Esophagus mucosa (tissue), 1 donor: ENCODE data around the gene CCDC134. TPM values are rescaled to one million over a fixed set of nuclear protein-coding genes. Genes with fewer than 3 reads are reported as not detected.

Source experiments
- ATAC-seq: fragments of 200-7000 bp; cut with Tn5 transposase; one replicate; pipeline ENCODE4 v1.9.1; 2020
- total RNA-seq: library from RNA; stranded (reverse); gene quantifications from one replicate; pipeline ENCODE4 v1.2.4, GENCODE V29; 2023
- donor health status: DM: yes; HTN: yes; CAD: no.

CCDC134 gene
- total RNA-seq, 1 donor from 2014 or later, result 6.9 TPM

DNA sequence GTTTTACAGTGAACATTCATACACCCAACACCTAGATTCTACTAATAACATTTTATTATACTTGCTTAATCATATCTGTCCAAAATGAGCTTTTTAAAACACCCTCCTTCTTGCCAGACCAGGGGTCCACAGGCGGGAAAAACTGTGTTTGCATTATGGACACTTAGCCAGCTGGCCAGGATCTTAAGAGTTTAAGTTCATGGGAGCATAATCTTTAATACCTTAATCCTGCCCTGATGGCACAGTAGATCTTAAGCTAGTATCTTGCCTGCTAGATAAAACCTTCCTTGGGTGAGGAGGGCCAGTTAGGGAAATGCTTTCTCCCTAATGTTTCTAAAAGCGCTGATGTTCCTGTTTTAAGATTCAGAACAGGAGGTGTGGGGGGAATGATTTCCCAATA lies 13.1 kb upstream of the CCDC134 start:
- no peak for ATAC-seq

DNA sequence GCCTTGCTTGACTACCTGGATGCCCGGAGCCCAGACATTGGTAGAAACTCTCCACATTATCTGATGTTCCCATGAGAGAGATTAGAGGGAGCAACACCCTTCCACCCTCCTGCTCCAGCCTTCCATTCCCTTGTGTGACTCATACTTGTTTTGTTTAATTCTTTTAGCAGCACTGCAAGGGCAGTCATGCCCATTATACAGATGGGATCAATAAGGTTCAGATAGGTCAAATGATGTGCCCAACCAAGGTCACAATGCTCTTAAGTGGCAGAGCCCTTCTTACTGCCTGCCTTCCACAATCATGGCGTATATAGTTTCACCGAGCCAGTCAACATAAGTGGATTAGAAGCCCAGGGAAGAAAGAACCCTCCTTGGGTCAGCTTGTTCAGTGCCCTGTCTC lies 6.6 kb upstream of the CCDC134 start:
- ATAC-seq, result no peak

DNA sequence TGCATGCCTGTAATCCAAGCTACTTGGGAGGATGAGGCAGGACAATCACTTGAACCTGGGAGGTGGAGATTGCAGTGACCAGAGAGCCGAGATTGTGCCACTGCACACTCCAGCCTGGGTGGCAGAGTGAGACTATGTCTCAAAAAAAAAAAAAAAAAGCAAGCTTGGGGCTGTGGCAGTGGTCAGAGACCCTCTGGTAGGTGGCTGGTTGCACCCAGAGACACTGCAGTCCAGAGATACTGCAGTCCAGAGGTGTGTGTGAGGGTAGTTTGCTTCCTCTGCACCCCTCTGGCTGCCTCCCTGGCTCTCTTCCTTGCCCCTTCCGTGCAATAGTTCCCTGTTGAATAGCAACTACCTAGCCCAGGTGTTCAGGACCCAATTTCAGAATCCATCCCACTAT lies 1.7 kb upstream of the CCDC134 start:
- ATAC-seq, result no peak

DNA sequence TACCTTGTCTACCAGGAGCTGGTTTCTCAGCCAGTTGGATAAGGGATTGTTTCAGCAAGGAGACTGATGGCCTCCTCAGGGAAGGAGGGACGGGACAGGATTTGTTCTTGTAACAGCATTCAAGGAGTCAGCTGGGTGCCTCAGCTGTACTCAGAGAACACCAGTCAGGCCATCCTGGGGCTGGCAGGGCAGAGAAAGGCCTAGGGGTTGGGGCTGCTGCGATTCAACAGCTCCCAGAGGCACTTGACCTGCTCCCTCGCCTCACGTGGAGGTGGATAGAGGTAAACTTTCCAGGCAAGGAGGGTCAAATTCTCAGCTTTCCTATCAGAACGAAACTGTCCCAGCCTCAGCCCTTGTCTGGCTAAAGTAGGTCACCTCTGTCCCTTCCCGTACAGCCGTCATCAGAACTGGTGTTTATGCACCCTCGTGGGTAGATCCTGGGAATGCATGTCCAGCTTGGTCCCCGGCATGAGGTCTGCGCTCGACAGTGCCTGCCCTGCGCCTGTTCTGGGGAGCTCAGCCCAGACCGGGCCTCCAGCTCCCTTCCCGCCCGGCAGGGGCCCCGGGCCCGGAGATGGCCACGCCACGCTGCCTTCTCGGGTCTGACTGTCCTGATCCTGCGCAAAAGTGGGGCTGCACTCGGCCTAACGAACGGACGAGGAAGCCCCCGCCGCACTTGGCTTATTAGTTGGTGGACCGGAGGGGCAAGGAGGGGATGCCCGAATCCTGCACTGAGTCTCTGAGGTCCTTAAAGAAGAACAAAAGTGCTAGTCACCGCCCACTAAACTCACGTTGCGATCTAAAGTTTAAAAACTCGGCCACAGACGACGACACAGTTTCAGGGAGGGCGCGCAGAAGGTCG lies 762 bp upstream of the CCDC134 start:
- ATAC-seq, result peak; percentile 44

DNA sequence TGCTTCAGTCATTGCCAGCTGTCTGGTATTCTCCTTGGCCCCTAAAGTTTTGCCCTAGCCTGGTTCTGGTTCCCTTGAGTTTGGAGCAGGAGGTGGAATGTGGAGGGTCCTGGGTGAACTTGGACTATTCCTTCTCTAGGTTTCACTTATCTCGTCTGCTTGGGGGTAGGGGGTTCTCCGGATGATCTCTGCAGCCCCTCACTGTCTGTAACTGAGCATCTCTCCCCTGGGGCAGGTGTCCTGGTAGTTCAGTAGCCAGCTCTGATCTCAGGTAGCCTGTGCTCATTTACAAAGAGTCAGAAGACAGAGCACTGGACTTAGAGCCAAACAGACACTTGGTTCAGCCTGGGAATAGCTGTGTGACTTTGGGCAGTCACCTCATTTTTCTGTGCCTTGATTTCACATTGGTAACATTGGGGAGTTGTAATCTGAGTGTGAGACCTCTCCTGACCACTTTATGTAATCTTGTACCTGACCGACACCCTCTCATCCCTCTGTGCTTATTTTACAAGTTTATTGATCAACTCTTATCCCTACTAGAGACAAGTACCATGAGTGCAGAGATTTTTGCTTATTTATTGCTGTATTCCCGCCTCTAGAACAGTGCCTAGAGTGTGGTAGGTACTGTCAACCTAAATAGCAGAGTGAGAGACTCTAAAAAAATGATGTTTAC lies 804 bp downstream of the CCDC134 start:
- ATAC-seq, result peak; percentile 4

DNA sequence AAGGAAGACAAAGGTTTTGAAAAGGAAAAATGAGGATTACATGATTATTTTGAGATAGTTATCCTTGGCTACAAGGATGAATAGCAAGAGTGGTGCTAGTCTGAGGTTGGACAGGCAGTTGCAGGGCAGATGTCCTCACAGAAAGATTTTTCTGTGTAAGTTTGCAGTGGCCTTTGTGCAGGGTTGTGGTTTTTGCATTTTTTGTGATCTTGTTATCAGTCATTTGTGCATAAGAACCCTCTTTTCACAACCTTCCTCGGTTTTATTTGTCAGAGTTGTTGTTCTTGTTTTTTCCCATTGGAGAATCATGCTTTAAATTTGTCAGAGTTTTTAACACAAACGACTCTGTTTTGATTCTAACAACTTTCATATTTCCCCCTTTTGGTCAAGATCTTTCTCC lies 1.4 kb downstream of the CCDC134 start:
- no peak for ATAC-seq

DNA sequence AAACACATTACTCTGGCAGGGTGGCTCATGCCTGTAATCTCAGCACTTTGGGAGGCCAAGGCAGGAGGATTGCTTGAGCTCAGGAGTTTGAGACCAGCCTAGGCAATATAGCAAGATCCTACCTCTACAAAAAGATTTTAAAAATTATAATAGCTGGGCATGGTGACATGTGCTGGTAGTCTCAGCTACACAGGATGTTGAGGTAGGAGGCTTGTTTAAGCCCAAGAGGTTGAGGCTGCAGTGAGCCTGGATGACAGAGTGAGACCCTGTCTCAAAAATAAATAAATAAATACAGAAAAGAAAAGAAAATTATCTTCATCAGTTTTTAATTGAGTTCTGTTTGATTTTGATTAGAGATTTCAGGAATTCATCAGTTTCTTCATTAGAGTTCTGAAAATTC lies 5.2 kb downstream of the CCDC134 start:
- no peak for ATAC-seq

DNA sequence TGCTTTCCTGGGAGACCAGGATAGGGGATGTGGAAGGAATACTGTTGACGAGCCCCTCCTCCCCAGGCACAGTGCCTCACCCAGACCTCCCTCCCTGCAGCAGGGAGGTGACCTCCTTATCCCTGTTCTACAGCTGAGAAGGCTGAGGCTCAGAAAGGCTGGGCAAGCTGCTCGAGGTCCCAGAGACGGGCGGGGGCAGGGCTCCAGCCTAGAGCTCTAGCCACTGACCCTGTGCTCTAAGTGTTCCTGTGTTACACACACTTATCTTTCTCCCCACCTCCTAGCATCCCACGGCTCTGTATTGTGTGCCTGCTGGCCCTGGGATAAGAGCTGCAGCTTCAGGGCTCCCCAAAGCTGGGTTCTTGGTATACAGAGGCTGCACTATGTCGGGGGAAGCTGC lies 7.9 kb downstream of the CCDC134 start:
- ATAC-seq, result no peak

DNA sequence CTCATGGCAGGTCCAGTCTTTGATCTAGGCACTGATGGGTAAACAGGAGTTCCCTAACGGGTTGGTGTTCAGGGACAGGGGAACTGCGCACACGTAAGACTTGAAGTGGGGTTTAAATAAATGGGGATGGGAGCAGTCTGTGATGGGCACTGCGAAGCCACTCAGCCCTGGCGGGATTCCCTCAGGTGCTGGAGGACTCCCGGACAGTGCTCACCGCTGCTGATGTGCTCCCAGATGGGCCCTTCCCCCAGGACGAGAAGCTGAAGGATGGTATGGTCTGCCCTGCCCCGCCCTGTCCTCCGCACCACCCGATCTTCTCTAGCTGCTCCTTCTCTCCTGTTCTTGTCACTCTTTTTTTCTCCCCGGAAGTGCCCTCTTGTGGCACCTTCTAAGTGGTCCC lies 9.5 kb downstream of the CCDC134 start:
- ATAC-seq, result no peak

DNA sequence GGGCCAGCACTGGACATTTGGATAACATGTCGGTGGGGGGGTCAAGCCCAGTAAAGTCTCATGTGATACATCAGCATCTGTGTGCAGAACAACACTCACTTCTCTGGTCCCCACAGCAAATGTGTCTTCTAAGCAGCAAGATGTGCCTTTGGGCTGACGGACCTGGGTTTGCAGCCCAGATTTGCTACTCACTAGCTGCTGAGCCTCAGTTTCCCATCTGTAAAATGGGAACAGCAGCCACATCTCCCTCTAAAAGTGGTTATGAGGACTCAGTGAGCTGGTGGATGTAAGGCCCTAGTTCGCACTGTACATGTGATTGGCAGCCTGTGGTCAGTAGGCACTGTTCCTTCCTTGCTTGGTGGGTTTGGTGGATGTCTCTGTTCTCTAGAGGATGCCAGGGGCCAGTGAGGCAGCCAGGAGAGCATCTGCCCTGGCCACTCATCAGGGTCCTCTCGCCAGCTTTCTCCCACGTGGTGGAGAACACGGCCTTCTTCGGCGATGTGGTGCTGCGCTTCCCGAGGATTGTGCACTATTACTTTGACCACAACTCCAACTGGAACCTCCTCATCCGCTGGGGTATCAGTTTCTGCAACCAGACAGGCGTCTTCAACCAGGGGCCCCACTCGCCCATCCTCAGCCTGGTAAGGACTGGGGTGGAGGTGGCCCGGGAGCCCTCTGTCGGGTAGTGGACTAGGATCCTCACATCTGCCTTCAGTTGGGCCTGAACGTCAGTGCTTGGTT lies 12.5 kb downstream of the CCDC134 start:
- ATAC-seq, result no peak

DNA sequence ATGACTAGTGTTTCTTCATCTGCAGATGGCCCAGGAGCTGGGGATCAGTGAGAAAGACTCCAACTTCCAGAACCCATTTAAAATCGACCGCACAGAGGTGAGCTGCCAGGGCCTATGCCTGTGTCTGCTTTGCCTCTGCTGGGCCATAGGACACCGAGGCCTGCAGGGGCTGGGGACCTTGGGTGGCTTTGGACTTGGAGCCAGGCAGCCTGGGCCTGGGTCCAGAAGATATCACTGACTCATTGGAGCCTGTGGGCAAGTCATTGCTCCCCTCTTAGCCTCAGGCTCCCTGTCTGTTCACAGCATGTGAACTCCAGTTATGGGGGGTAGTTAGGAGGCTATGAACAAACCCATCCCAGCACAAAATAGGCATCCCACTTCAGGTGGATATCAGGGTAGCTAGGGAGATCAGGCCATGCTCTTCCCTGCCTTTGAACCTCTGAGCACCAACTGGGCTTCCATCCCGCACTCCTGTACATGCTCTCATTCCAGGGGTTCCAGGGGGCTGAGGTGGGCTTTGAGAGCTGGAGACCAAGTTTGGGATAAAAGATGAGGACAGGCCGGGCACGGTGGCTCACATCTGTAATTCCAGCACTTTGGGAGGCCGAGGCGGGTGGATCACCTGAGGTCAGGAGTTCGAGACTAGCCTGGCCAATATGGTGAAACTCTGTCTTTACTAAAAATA lies 13.4 kb downstream of the CCDC134 start:
- ATAC-seq, result no peak

DNA sequence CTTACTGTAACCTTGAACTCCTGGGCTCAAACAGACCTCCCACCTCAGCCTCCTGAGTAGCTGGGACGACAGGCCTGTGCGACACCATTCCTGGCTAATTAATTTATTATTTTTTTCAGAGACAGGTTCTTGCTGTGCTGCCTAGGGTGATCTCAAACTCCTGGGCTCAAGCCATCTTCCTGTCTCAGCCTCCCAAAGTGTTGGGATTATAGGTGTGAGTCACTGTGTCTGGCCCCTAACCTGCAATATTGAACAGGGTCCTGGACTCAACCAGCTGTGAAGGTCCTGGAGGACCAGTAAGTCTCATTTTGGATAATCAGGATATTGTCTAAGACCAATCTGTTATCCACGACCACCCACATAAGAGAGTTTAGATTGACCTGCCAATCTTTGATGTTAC lies 15.2 kb downstream of the CCDC134 start:
- no peak for ATAC-seq

DNA sequence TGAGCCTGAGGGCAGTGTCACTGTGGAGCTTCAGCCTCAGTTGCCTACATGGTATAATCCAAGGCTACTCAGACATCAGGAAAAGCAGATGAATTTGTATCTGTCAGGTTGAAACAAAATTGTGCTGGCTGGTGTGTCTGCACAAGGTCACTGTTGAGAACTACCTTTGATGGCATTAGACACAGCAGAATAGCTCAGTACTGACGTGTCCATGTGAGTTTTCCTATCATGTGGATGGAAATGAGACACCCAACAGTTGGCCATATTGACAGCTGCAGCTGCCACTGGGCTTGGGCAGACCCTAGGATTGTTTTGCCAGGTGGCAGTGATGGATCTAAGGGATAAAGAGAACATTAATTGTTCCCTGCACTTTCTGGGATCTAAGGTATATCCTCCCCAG lies 15.8 kb downstream of the CCDC134 start:
- ATAC-seq, result no peak

DNA sequence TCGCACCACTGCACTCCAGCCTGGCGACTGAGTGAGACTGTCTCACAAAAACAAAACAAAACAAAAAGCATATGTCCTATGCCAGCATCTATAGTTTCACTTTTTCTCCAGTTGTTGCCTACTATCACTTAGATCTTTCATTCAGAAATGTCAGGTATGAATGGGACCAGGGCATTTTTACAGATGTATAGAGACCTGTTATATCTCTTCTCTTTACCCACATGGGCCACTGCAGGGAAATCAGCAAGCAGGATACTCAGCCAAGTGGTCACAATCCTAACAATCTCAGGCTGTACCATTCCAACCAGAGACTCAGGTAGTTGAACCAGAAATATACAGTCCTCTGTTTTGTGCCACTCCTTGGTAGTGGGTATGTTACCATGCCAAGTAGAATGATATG lies 16.4 kb downstream of the CCDC134 start:
- ATAC-seq, result no peak

DNA sequence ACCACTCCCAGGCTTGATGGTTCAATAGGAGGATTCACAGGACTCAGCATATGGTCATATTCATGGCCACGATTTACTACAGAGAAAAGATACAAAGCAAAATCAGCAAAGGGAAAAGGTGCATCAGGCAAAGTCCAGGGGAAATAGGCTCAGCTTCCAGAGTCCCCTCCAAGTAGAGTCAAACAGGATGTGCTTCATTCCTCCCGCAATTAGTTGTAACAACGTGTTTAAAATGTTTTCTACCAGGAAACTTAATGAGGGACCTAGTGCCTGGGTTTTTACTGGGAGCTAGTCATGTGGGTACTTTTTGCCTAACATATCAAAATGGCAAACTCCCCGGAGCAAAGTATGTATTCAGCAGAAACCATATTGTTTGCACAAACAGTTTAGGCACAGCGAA lies 17.5 kb downstream of the CCDC134 start:
- no peak for ATAC-seq

DNA sequence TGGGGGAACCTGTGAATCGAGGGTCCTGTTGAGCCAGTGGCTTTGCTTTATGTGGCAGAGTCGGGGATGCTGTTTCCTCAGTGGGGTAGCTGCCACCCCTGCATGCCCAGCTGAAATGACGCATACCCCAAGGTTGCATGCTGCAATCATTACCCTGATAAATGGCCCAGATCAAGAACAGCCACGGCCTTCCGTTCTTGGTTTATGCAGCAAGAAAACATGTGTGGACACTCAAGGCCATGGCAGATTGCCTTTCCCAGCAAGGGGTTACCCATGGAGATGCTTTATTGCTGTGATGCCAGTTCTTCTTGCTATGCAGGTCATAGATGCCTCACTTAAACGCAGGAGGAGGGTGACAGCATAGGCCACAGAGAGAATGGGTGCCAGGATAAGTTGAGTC lies 18.1 kb downstream of the CCDC134 start:
- no peak for ATAC-seq

DNA sequence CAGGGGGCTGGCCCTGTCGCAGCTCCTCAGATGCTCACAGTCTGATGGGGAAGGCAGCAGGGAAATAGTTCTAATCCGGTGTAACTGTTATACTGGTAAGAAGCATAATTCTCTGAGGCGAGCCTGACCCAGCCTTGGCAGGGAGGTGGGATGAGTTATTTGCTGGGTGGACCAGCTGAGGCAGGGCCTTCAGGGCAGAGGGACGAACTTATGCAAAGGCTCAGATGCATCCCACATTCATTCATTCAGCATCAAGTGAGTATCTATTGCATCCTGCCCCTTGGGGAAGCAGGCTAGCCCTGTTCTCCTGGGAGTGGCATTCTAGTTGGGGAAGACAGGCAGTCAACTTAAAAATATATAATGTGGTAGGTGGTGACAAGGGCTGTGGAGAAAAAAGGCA lies 18.8 kb downstream of the CCDC134 start:
- ATAC-seq, result no peak

DNA sequence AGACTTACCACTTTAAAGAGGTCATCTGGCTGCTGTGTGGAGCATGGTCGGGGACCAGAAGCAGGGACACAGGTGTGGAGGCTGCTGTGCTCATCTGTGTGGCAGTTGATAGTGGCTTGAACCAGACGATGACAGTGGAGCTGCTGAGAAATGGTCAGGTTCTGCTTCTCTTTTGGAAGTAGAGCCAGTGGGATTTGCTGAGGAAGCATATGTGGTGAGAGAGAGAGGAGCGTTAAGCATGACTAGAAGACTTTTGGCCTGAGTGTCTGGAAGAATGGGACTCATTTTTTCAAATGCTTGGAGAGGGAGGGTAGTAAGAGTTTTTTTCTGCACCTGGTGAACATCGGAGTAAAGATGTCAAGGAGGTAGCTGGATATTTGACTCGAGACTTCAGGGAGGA lies 20.0 kb downstream of the CCDC134 start:
- ATAC-seq, result no peak

DNA sequence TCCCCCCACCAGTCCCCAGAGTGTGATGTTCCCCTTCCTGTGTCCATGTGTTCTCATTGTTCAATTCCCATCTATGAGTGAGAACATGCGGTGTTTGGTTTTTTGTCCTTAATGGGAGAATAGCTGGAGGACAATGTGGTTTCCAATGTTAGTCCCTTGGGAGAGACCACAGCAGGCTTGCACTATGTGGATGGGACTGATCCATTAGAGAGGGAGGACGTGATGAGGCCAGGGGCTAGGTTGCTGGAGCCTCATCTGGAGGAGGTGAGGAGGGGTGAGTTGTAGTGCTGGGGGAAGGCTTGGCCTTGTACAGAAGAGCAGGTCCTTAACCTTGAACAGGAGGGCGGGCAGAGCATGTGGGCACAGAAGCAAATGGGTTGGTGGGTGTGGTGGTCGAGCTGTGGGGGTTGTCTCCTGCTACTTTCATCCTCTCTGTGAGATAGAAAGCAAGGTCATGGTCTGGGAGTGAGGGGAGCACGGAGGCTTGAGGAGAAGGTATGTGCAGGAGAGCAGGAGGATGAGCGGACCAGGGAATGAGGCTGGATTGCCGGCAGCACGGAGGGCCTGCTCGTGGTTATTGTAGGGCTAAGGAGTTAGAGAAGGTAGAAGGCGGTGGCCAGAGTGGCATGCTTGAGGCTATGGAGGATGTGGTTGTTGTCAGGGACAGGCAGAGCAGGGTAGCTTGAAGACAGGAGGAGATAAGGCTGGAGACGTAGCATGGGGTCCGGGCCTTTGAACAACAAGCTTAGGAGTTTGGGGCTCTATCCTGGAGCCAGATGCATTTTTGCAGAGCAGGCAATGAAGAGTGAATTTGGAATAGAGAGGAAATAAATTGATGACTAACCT lies 21.2 kb downstream of the CCDC134 start:
- no peak for ATAC-seq

DNA sequence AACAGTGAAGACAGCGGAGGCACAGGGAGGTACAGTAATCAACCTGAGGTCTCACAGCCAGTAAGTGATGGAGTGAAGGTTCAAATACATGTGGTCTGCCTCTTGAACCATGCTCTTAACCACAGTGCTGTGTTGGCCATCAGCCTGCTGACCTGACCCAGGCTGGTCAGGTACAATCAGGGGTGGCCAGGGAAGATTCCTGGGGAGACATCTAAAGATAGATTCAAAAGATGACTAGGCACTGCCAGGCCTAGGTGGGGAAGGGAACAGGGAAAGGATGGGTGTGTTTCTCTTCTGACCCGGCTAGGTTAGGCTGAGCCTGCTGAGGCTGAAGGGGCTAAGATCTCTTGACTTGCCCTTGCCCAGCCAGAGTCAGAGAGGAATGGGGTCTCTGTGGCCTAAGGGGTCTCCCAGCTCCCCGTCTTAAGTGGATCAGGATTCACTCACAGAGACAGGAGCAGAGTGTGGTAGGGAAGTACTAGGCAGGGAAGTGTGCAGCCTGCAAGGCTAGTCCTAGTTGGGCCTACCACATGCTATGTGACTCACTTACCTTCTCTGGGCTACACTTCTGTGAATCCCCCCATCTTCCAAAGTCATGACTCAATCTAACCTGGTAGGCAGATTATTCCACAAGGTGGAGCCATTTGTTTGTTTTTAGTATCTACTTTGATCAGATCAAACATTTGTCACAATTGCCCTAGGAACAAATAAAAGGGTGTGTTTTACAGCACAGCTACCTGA lies 22.0 kb downstream of the CCDC134 start:
- peak; percentile 51 for ATAC-seq

DNA sequence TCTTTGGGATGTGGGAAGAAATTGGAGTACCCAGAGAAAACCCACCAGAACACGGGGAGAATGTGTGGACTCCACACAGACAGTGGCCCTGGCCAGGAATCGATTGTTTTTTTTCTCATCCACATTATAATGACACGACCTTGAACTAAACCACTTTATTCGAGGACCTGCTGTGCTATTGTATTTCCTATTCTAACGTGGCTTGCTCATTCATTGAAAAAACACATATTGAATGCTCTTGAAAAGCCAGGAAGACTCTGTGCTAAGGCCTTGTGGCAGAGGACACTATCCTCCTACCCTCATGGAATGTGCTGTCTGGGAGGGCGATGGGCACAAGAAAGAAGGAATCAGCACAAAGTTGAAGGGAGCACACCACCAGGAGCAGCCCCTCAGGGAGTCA lies 23.3 kb downstream of the CCDC134 start:
- no peak for ATAC-seq
